HG02588 (cell line): ENCODE data around the gene CUEDC2.
"Not testable (repeated sequence)": the region's sequence is repeated elsewhere in the genome, so short reads cannot be mapped to it uniquely, and the experiment has no call there.

ENCODE experiments used
- ATAC-seq: cut with Tn5 transposase; IDR thresholded peaks from one replicate; pipeline ENCODE4 v1.9.1; 2021; ENCODE audit warnings: mild to moderate bottlenecking, moderate library complexity; ENCODE audit not compliant: unreplicated experiment

The CUEDC2 gene

GRCh38 chr10:102455893-102456471 lies 23.6 kb upstream of the CUEDC2 start:
- no peak for ATAC-seq

- ATAC-seq, result not testable (repeated sequence)
These were observed 22.5 kb upstream of the CUEDC2 start for GRCh38 chr10:102454662-102455487.

- no peak for ATAC-seq
These were observed 21.1 kb upstream of the CUEDC2 start for GRCh38 chr10:102453502-102453901.

- ATAC-seq, result no peak
These were observed 20.4 kb upstream of the CUEDC2 start for GRCh38 chr10:102452672-102453340.

GRCh38 chr10:102451105-102451969 lies 19.0 kb upstream of the CUEDC2 start, which contains the start of gene C10orf95:
C10orf95 (minus strand) TSS chr10:102451543; CDS start chr10:102451093, 450 bp downstream.
- no peak for ATAC-seq

- ATAC-seq, result peak; percentile 71
These were observed 18.2 kb upstream of the CUEDC2 start for GRCh38 chr10:102450374-102451104.

GRCh38 chr10:102450124-102450373 lies 17.7 kb upstream of the CUEDC2 start:
- no peak for ATAC-seq

- peak; percentile 38 for ATAC-seq
These were observed 17.1 kb upstream of the CUEDC2 start for GRCh38 chr10:102449321-102450123.

GRCh38 chr10:102444851-102445250 lies 12.5 kb upstream of the CUEDC2 start:
- ATAC-seq, result no peak

GRCh38 chr10:102438374-102438773 lies 6.0 kb upstream of the CUEDC2 start:
- ATAC-seq, result no peak

- no peak for ATAC-seq
These were observed 5.1 kb upstream of the CUEDC2 start for GRCh38 chr10:102437515-102437914.

- no peak for ATAC-seq
These were observed 3.9 kb upstream of the CUEDC2 start for GRCh38 chr10:102436312-102436711.

GRCh38 chr10:102435529-102436233 lies 3.3 kb upstream of the CUEDC2 start:
- no peak for ATAC-seq

GRCh38 chr10:102435133-102435497 lies 2.7 kb upstream of the CUEDC2 start:
- ATAC-seq, result no peak

GRCh38 chr10:102434394-102435132 lies 2.2 kb upstream of the CUEDC2 start:
- ATAC-seq, result no peak

GRCh38 chr10:102433619-102434046 lies 1.3 kb upstream of the CUEDC2 start:
- ATAC-seq, result no peak

GRCh38 chr10:102431452-102432124 lies 786 bp downstream of the CUEDC2 start:
- no peak for ATAC-seq

- ATAC-seq, result no peak
These were observed 2.9 kb downstream of the CUEDC2 start for GRCh38 chr10:102429468-102429867.
